Heart left ventricle (tissue), 16 donors: ENCODE measurements around the gene KDM3B. TPM values are rescaled to one million over a fixed set of nuclear protein-coding genes. Genes with fewer than 3 reads are reported as not detected.
"Not testable (repeated sequence)": the region's sequence is repeated elsewhere in the genome, so short reads cannot be mapped to it uniquely, and the experiment has no call there.

Source experiments
- ATAC-seq, 4 donors: fragments of 200-7000 bp; cut with Tn5 transposase; one replicate each; pipeline ENCODE4 v1.9.1; 2020 to 2022; ENCODE audit warnings: moderate library complexity in 4 of 4, mild to moderate bottlenecking in 3 of 4, moderate number of reproducible peaks in 1 of 4
- DNase-seq, 5 donors: peaks; one replicate each; pipeline ENCODE4 v3.0.0-alpha.2; 2020
- H3K27ac ChIP-seq, 12 donors: fragments of 200-600 bp; sonication (generic) in 4 of 12; one replicate each; pipeline versions ENCODE4 v1.5.0 to v1.8.0; 2016 to 2022; ENCODE audit warnings: mild to moderate bottlenecking in 2 of 12
- H3K27me3 ChIP-seq, 9 donors: fragments of 200-600 bp; sonication (generic) in 2 of 9; one replicate each; pipeline versions ENCODE4 v1.5.1 to v1.8.0; 2016 to 2022; ENCODE audit warnings: mild to moderate bottlenecking in 3 of 9
- H3K36me3 ChIP-seq, 9 donors: fragments of 200-600 bp; sonication (generic) in 2 of 9; one replicate each; pipeline versions ENCODE4 v1.5.0 to v1.8.0; 2018 to 2022; ENCODE audit warnings: mild to moderate bottlenecking in 2 of 9
- H3K4me1 ChIP-seq, 12 donors: fragments of 200-600 bp; sonication (generic) in 4 of 12; one replicate each; pipeline versions ENCODE4 v1.5.0 to v1.8.0; 2016 to 2022; ENCODE audit warnings: mild to moderate bottlenecking in 3 of 12
- H3K4me3 ChIP-seq, 12 donors: fragments of 200-600 bp; sonication (generic) in 4 of 12; one replicate each; pipeline versions ENCODE4 v1.5.0 to v1.8.0; 2017 to 2022; ENCODE audit warnings: mild to moderate bottlenecking in 9 of 12, moderate library complexity in 4 of 12
- H3K9me3 ChIP-seq, 12 donors: fragments of 200-600 bp; sonication (generic) in 4 of 12; one replicate each; pipeline versions ENCODE4 v1.5.0 to v1.8.0; 2016 to 2022; ENCODE audit warnings: mild to moderate bottlenecking in 1 of 12
- CTCF ChIP-seq, 12 donors: fragments of 200-600 bp; sonication (generic) in 4 of 12; IDR thresholded peaks; one replicate each; pipeline versions ENCODE4 v1.5.0 to v1.8.0; 2018 to 2022; ENCODE audit warnings: antibody characterized with exemption in 12 of 12, mild to moderate bottlenecking in 5 of 12
- POLR2A ChIP-seq, 2 donors: fragments of 450-650 bp; IDR thresholded peaks; one replicate each; pipeline ENCODE4 v1.6.1; 2017; ENCODE audit warnings: antibody characterized with exemption in 2 of 2, mild to moderate bottlenecking in 2 of 2, moderate library complexity in 2 of 2
- WGBS, 4 donors: extraction: QIAGEN DNeasy Blood & Tissue Kit in 2 of 4; methylation state at CpG; one replicate each; pipeline versions ENCODE4 v1.1.5 to v1.1.7; 2013 to 2018; 5-methylcytosine and 5-hydroxymethylcytosine counted together
- intact Hi-C, 10 donors: fragments of 100-400 bp; cut with DNase I; formaldehyde crosslinking; loops; one replicate each; pipeline versions ENCODE4 v1.11.1 to v1.14.2; 2022
- polyA plus RNA-seq, 2 donors: library from polyadenylated mRNA; stranded (reverse); fragments of 200-250 nt; gene quantifications; one replicate each; pipeline ENCODE4 v1.2.3, GENCODE V29; 2013
- total RNA-seq, 9 donors: library from RNA; depleted of rRNA in 2 of 9; stranded (reverse); fragments of >200 nt in 2 of 9; fragmentation: NEBNext Ultra II Directional in 3 of 9; extraction: Animal tissue kit (Norgen Biotek cat#: 25700) in 3 of 9; gene quantifications; one replicate each; pipeline versions ENCODE4 v1.1.0 to v1.2.4, GENCODE V29; 2016 to 2023
- donor health status: ischemic (EF 13 %, LVEDD 7.1; RV severe dilation, severe dysfunction).
- donor health status: healthy with polysubstance abuse.
- donor health status: DM: no; HTN: yes; CAD: no.
- donor health status: DM: no; HTN: no; CAD: no.
- donor health status: ischemic (EF 25% LVEDD 6.9; RV normal size, moderate dysfunction).
- donor health status: ischemic (EF 25% LVEDD 5.7; RV mildly dilated, moderate dysfunction).
- donor health status: healthy.
- donor health status: DM: yes; HTN: yes; CAD: no.
- donor health status: ischemic (EF 35%, LVEDD 5.7; RV mildly dilated, moderate dysfunction).
- donor health status: nonischemic (EF 11% LVEDD 7.7; RV severe dilation, severe dysfunction).
- donor health status: DM: yes; HTN: yes; CAD: no.
- donor health status: PGD.
- donor health status: ischemic (EF 29% LVEDD 5.4; RV normal size, mild dysfunction).
- donor health status: nonischemic (EF 23%, LVEDD 6.1; RV moderate dilation, normal function).

The KDM3B gene
- total and polyA plus RNA-seq, 11 donors, result 17.0 to 65.1 (median 44.8) TPM

- H3K9me3 ChIP-seq, result no peaks in the 10 kb centered on the region
- no peak overlapping the region for H3K4me3 ChIP-seq
- DNase-seq (no peak), ATAC-seq (no peak)
- no peaks in the 10 kb centered on the region for H3K27me3 ChIP-seq
- no peak overlapping the region for H3K27ac ChIP-seq
- peaks cover 0 to 12% (median 4%) of the 10 kb centered on the region in 12 donors for H3K4me1 ChIP-seq
- intact Hi-C loops, result no loop called here
- H3K36me3 ChIP-seq, result peaks cover 0 to 17% (median 10%) of the 10 kb centered on the region in 9 donors
- 59 to 70% (median 61%) methylated on average over 6 of the region's 6 CpGs for WGBS, 4 donors
- TF ChIP-seq POLR2A (IDR thresholded peaks at IDR 0.05), result no peak
- TF ChIP-seq CTCF (IDR thresholded peaks at IDR 0.05), result no peak
Measured at GRCh38 chr5:138472353-138472752, 119.9 kb downstream of the KDM3B start.

GRCh38 chr5:138473151-138473550, 120.7 kb downstream of the KDM3B start:
- H3K27me3 ChIP-seq, intact Hi-C loops, H3K9me3 ChIP-seq, H3K36me3 ChIP-seq, H3K4me1 ChIP-seq, DNase-seq, ATAC-seq, H3K27ac ChIP-seq, H3K4me3 ChIP-seq: not testable (repeated sequence)
- 91 to 94% (median 94%) methylated on average over 5 of the region's 5 CpGs for WGBS, 4 donors

- Histone ChIP-seq H3K27me3 (no peaks in the 10 kb centered on the region), H3K4me3 (no peak overlapping the region), H3K4me1 (no peaks in the 10 kb centered on the region), H3K9me3 (no peaks in the 10 kb centered on the region), H3K27ac (no peak overlapping the region), H3K36me3 (no peaks in the 10 kb centered on the region)
- intact Hi-C loops, result no loop called here
- ATAC-seq, result no peak
- 89 to 95% (median 92%) methylated on average over 7 of the region's 7 CpGs for WGBS, 4 donors
- TF ChIP-seq CTCF (IDR thresholded peaks at IDR 0.05) (no peak), POLR2A (IDR thresholded peaks at IDR 0.05) (no peak)
- no peak for DNase-seq
Measured at GRCh38 chr5:138476918-138477317, 124.4 kb downstream of the KDM3B start.

DNA sequence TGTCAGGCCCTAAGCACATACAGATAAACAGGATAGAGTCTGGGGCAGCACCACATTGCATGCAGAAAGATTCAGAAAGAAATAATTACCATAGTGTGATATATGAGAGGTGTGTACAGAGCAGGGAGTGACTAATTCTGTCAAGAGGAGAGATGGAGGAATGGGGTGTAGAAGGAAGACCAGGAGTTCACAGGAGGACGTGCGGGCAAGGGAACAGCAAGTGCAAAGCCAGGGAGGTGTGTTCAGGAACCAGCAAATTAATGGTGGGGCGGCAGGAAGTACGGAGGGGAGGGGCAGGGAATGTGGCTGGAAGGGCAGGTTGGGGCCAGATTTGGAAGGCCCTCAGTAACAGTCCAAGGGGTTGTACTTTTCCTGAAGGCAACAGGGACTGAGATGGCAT, 130.2 kb downstream of the KDM3B start:
- no peaks in the 10 kb centered on the region for H3K9me3 ChIP-seq
- ATAC-seq (no peak), DNase-seq (no peak)
- H3K4me3 ChIP-seq, result no peak overlapping the region
- H3K27me3 ChIP-seq, result no peaks in the 10 kb centered on the region
- TF ChIP-seq POLR2A (IDR thresholded peaks at IDR 0.05) (no peak), CTCF (IDR thresholded peaks at IDR 0.05) (no peak)
- intact Hi-C loops, result no loop called here
- 50 to 62% (median 54%) methylated on average over 4 of the region's 4 CpGs for WGBS, 4 donors
- H3K27ac ChIP-seq, result no peak overlapping the region
- H3K36me3 ChIP-seq, result no peaks in the 10 kb centered on the region
- peaks cover 0 to 13% (median 0%) of the 10 kb centered on the region in 12 donors for H3K4me1 ChIP-seq

Other genes starting within 250 kb of the KDM3B start
- 1 to 10 TPM in 8 of 9 donors, under 1 TPM in 1; 0.50 to 5.1 (median 3.4) TPM for gene NME5, start 213.3 kb upstream of the KDM3B start, total RNA-seq
- 1 to 10 TPM; 2.8 to 4.2 TPM for gene NME5, start 213.3 kb upstream of the KDM3B start, polyA plus RNA-seq
- 10 to 100 TPM; 16.6 to 30.2 (median 23.0) TPM for gene BRD8, start 174.1 kb upstream of the KDM3B start, total RNA-seq
- 10 to 100 TPM; 17.6 to 22.6 TPM for gene BRD8, start 174.1 kb upstream of the KDM3B start, polyA plus RNA-seq
- gene KIF20A, start 173.6 kb upstream of the KDM3B start, total RNA-seq, result 10 to 100 TPM in 1 of 9 donors, 1 to 10 TPM in 2, under 1 TPM in 5, not detected in 1; 0.14 to 12.2 (median 0.79) TPM
- gene KIF20A, start 173.6 kb upstream of the KDM3B start, polyA plus RNA-seq, result under 1 TPM in 1 of 2 donors, not detected in 1; 0.12 TPM
- 10 to 100 TPM; 11.9 to 25.6 (median 17.2) TPM for gene CDC23, start 139.4 kb upstream of the KDM3B start, total RNA-seq
- 10 to 100 TPM; 10.1 to 17.4 TPM for gene CDC23, start 139.4 kb upstream of the KDM3B start, polyA plus RNA-seq
- gene GFRA3, start 78.1 kb upstream of the KDM3B start, total RNA-seq, result 1 to 10 TPM in 1 of 9 donors, under 1 TPM in 8; 0.35 to 1.3 (median 0.67) TPM
- gene GFRA3, start 78.1 kb upstream of the KDM3B start, polyA plus RNA-seq, result 1 to 10 TPM in 1 of 2 donors, under 1 TPM in 1; 0.40 to 1.1 TPM
- 1 to 10 TPM in 1 of 9 donors, under 1 TPM in 3, not detected in 5; 0.19 to 2.5 (median 0.58) TPM for gene CDC25C, start 20.9 kb upstream of the KDM3B start, total RNA-seq
- gene CDC25C, start 20.9 kb upstream of the KDM3B start, polyA plus RNA-seq, result under 1 TPM in 1 of 2 donors, not detected in 1; 0.08 TPM
- gene FAM53C, start 14.4 kb upstream of the KDM3B start, total RNA-seq, result 10 to 100 TPM; 21.5 to 41.0 (median 26.2) TPM
- gene FAM53C, start 14.4 kb upstream of the KDM3B start, polyA plus RNA-seq, result 10 to 100 TPM; 15.0 to 18.3 TPM
- 10 to 100 TPM in 3 of 9 donors, 1 to 10 TPM in 6; 1.6 to 11.2 (median 6.2) TPM for gene REEP2, start 86.4 kb downstream of the KDM3B start, total RNA-seq
- gene REEP2, start 86.4 kb downstream of the KDM3B start, polyA plus RNA-seq, result 1 to 10 TPM; 2.8 to 3.9 TPM
- 100 to 1,000 TPM in 1 of 9 donors, 10 to 100 TPM in 4, 1 to 10 TPM in 4; 4.0 to 133 (median 15.3) TPM for gene EGR1, start 112.8 kb downstream of the KDM3B start, total RNA-seq
- gene EGR1, start 112.8 kb downstream of the KDM3B start, polyA plus RNA-seq, result 10 to 100 TPM; 13.9 to 16.2 TPM
- 100 to 1,000 TPM in 1 of 9 donors, 10 to 100 TPM in 8; 52.4 to 116 (median 81.8) TPM for gene ETF1, start 190.6 kb downstream of the KDM3B start, total RNA-seq
- gene ETF1, start 190.6 kb downstream of the KDM3B start, polyA plus RNA-seq, result 100 to 1,000 TPM in 1 of 2 donors, 10 to 100 TPM in 1; 19.0 to 104 TPM
- gene HSPA9, start 222.7 kb downstream of the KDM3B start, total RNA-seq, result 100 to 1,000 TPM; 211 to 481 (median 313) TPM
- gene HSPA9, start 222.7 kb downstream of the KDM3B start, polyA plus RNA-seq, result 100 to 1,000 TPM; 115 to 408 TPM